HG03439 (cell line): ENCODE data around the gene EBF3.

Source experiments
- ATAC-seq: cut with Tn5 transposase; IDR thresholded peaks from one replicate; pipeline ENCODE4 v1.9.1; 2021; ENCODE audit warnings: mild to moderate bottlenecking, moderate library complexity; ENCODE audit not compliant: unreplicated experiment

Gene EBF3, protein sequence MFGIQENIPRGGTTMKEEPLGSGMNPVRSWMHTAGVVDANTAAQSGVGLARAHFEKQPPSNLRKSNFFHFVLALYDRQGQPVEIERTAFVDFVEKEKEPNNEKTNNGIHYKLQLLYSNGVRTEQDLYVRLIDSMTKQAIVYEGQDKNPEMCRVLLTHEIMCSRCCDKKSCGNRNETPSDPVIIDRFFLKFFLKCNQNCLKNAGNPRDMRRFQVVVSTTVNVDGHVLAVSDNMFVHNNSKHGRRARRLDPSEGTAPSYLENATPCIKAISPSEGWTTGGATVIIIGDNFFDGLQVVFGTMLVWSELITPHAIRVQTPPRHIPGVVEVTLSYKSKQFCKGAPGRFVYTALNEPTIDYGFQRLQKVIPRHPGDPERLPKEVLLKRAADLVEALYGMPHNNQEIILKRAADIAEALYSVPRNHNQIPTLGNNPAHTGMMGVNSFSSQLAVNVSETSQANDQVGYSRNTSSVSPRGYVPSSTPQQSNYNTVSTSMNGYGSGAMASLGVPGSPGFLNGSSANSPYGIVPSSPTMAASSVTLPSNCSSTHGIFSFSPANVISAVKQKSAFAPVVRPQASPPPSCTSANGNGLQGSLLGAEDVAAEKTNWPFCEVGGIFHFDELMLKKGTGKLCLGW

DNA sequence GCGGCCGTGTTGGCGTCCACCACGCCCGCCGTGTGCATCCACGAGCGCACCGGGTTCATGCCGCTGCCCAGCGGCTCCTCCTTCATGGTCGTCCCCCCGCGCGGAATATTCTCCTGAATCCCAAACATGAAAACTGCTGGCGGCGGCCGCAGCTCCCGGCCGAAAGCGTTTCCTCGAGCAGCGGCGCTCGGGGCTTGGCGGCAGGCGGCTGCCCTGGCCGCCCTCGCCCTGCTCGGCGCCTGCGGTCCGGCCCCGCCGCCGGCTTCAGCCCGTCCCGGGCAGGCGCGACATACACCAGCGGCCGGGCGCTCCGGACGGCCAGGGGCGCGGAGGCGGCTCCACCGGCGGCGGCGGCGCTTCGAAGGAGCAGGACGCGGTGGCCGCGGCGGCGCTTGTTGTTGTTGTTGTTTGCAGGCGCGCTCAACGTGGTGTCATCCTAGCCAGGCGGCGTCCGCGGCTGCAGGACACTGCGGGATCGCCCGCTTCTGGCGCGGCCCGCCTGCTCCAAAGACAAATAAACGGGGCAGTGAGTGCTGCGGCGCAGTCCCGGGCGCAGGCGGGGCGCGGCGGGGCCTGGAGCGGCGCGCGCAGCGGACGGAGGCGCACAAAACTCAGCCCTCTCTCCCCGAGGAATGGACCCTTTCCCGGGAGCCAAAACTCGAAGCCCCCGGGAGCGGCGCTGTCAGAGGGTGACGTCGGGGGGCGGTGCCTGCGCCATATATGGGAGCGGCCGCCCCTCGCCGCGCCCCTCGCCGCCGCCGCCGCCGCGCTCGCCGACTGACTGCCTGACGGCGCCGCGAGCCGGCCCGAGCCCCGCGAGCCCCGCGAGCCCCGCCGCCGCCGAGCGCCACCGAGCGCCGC is at the start of gene EBF3:
TSS of gene EBF3 (minus strand) at position 634 of the 861 bp plus-strand sequence. CDS start at position 128, 506 bp downstream.
- no peak for ATAC-seq

DNA sequence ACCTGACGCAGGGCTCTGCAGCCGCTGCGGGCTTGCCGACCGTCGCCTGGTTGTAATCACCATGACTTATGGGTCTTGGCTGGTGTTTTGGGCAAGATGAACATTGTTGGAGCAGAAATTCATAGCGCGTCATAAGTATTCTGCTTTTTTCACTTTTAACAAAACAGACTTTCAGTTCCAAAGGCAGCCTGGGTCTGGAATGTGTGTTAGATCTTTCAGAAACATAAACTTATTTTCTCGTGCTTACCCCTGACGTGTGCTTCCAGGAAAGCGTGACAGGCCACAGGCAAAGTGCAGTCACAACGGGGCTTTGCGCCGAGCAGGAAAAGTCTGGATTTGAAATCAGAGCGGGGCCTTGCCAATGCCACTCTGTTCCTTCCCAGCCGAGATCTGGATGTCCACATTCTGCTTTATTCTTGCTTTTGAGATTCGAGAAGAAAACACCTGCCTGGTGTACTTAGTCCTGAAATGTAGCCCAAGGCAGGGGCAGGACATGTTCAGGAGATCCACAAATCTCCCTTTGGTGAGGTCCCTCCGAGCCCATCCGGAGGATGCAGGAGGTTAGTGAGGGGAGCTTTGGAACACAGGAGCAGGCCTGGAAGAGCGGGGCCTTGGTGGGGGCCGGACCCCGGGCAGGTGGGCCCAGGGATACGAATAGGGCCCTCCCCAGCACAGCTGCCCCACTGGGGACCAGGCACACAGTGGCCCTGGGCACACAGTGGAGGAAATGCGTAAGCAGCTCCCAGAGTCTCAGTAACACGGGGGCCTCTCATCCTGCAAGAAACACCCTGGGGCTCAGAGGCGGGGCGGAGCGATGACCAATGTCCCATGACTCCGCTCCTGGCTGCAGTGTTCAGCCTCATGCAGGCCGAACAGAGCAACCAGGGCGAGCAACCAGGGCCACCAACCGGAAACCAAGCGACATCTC is 49.5 kb upstream of the EBF3 start:
- no peak for ATAC-seq

DNA sequence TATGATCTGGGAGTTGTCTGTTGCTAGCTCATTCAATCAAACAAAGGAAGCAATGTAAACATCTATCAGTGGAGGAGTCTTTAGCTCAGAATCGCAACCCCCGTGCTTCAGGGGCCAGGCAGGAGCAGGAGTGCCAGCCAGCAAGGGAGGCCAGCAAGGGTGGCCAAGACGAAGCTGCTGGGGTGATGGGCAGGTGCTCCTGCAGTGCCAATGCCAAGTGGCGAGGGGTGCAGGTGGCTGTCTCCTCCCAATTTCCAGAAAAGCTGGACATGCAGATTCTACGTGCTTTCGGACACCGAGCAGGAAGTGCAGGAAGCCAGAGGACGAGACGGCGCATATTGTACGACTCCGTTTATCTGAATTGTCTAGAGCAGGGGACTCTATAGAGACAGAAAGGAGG is 48.1 kb upstream of the EBF3 start:
- ATAC-seq = no peak

DNA sequence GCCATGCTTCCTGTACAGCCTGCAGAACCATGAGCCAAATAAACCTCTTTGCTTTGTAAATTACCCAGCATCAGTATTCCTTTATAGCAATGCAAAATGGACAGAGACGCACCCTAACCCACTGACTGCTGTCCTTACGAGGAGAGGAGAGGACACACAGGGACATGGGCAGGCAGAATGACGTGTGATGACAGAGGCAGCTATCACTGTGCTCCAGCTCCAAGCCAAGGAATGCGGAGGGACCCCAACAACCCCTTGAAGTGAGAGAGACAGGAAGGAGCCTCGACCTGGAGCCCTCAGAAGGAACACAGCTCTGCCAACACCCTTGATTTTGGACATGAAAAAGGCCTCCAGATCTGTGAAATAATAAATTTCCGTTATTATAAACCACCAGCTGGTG is 46.6 kb upstream of the EBF3 start:
- no peak for ATAC-seq

DNA sequence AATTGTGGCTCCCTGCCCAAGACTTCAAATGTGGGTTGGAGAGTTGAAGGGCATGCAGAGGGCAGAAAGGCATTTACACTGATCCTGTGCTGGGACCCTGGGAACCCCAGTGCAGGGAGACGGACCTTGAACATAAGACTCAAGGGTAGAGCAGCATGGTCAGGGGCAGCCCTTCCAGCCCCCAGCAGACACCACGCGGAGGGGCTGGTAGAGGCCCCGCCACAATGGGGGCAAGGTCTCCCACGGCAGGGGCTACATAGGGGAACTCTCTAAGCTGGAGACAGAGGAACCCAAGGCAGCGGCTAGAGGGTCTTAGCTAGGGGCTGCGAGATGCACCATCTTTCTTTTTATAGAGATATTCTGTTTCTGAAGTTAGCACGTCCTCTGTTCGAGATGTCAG is 45.2 kb upstream of the EBF3 start:
- no peak for ATAC-seq

DNA sequence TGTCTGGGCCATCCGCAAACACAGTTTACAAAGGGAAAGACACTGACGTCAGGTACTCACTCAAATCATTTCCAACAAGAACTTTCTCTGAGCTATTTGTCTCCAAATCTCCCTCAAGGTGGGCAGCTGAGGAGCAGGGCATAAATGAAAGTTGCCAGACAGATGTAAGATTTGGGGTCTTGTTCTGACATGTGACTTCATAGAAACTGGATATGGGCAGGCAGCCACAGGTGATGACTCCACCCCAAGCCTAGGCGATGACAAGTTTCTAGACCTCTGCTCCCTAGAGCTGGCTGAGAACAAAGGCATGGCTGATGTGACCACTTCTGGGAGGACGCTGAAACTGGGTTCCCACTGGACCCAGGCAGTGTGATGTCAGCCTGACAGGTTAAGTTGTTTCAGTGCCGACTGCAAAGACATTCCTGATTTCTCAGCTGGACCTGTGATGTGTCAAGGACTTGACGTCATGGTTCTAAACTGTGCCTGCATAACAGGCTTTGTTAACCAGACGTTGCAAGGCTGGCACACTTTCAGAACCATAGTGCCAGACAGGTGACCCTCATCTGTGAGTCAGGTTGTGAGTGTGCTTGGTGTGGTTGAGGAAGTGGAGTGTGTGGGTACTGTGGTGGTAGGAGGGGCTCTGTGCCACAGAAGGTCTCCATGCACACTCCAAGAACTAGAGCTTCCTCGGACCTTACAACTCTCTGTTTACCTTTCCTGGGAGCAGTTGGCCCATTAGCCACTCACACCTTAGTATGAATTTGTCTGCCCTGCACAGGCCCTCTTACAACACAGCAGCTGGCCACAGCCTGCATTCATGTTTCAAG is 39.9 kb upstream of the EBF3 start:
- ATAC-seq = no peak

DNA sequence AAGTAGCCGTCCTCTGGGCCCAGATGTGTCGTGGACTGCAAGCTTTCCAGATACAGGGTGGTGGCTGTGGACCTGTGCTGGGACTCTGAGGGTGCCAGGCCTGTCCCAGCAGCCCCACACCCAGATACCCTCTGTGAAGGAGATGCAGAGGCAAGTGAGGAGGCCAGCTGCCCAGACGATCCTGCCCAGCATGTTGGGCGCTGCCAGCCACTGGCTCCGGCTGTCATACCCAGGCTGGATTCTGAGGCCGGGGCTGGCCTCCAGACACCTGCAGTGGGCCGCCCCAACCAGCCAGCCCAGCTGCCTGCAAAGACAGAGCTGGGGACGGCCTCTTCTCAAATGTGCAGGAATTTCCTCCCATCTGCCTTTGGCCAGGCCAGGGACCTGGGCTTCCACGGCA is 39.1 kb upstream of the EBF3 start:
- no peak for ATAC-seq

DNA sequence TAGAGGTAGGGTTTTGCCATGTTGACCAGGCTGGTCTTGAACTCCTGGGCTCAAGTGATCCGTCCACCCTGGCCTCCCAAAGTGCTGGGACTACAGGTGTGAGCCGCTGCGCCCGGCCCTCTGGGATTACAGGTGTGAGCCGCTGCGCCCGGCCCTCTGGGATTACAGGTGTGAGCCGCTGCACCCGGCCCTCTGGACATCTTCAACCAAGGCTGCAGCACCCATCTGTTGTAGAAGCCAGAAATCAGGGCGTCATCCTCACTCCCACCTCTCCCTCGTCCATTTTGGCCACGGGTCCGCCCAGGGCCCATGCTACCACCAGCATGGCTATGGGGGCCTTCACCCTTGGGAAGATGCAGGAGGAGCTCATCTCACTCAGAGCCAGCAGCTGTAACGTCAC is 38.5 kb upstream of the EBF3 start:
- no peak for ATAC-seq

DNA sequence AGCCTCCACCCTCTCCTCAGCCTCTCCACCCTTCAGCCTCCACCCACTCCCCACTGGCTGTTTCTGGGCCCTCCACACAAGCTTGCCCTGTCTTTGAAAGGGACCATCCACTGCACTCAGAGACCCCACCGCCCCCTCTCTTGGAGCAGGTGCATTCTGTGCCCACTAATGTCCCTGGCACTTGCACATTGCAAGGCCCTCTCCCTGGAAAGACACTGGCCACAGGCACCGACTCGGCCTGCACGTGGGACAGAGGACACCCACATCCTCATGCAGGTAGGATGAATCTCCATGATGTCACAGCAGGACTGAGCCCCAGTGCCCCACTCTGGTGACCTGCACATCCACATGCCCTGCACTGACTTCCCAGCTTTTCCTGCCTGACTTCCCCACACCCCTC is 36.8 kb upstream of the EBF3 start:
- no peak for ATAC-seq

DNA sequence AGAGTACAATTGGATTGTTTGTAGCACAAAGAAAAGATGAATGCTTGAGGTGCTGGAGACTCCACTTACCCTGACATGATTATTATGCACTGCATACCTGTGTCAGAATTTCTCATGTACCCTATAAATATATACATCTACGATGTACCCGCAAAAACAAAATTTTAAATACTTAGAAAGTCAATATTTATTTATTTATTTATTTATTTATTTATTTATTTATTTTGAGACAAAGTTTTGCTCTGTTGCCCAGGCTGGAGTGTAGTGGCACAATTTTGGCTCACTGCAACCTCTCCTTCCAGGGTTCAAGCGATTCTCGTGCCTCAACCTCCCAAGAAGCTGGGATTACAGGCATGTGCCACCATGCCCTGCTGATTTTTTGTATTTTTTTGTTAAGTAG is 35.1 kb upstream of the EBF3 start:
- ATAC-seq = no peak

DNA sequence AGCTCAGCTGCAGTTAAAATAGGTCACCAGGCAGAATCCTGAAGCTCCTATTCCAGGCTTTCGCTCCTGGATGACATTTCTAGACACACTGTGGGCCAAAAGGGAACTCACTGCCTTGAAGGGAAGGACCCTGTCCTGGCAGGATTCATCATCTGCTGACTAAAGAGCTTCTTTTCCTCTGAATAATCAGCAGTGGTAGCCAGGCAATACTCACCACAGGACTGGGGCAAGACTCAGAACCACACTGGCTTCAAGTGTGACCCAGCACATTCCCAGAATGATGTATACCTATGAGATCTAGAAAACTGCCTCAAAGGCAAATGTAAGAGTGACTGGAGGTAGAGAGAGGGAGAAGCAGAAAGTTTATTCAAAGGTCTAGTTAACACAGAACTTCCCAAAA is 29.5 kb upstream of the EBF3 start:
- no peak for ATAC-seq

DNA sequence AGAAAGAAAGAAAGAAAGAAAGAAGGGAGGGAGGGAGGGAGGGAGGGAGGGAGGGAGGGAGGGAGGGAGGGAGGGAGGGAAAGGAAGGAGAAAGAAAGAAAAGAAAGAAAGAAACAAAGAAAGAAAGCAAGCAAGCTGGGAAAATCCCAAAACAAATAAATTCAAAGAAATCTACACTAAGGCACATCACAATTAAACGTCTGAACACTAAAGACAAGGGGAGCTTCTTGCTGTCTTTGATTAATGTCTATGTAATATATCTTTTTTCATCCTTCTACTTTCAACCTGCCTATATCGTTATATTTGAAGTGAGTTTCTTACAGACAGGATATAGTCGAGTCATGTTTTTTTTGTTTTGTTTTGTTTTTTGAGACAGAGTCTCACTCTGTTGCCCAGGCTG is 28.3 kb upstream of the EBF3 start:
- no peak for ATAC-seq

DNA sequence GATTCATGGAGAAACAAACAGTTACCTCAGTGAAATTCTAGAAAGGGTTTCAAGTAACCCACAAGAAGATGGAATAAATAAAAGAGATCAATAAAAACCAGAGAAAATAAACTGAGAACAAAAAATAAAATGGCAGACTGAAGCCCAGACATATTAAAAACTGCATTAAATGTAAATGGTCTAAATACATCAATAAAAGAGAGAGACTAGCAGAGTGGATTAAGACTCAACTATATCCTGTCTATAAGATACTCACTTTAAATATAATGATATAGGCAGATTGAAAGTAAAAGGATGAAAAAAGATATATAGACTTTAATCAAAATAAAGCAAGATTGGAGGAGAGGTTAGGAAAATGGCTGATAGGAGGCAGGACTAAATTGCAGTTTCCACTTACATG is 18.8 kb upstream of the EBF3 start:
- no peak for ATAC-seq

DNA sequence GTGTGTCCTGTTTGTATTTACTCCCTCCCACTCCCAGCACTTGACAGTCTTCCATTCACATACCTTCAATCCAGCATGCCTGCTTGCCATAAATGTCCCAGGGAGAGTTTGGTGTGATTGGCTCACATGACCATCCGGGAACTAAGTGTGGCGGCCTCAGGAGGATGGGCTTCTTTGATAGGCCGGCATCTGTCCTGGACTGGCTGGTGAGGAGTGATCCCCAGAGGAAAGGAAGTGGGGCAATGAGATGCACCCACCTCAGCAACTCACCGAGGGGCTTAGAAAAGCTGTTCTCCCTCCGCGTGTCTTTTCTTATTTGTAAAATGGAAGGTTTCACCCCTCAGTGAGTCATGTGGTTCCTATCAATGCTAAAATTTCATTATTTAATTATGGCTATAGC is 14.9 kb upstream of the EBF3 start:
- no peak for ATAC-seq

DNA sequence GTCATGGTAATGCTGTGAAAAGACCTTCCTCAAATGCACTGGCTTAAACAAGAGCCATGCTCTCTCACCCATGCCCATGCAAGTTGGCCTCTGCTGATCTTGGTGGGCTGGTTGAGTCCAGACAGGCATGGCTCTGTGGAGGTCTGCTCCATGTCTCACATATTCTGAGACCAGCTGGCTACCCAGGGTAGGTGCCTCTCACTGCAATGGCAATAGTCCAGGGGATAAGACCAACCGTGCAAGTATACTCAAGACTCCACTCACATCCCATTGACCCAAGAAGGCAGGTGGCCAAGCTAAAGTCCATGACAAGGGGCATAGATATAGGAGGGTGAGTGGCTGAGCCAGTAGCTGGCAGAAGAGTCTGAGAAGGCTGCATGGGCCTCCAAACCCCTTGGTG is 14.2 kb upstream of the EBF3 start:
- no peak for ATAC-seq

DNA sequence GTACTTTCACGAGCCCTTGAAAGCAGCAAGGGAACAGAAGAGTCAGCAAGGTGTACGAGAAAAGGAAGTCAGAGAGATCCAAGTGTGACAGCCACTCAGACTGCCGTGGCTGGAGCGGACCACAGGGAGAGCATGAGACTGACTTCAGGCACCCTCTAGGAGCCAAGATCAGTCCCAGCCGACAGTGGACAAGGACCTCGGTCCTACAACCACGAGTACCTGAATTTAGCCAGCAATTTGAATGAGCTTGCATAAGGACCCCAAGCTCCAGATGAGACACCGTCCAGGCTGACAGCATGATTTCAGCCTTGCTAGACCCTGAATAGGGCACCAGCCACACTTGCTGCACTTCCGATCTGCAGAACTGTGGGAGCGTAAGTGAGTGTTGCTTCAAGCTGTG is 13.7 kb upstream of the EBF3 start:
- no peak for ATAC-seq

DNA sequence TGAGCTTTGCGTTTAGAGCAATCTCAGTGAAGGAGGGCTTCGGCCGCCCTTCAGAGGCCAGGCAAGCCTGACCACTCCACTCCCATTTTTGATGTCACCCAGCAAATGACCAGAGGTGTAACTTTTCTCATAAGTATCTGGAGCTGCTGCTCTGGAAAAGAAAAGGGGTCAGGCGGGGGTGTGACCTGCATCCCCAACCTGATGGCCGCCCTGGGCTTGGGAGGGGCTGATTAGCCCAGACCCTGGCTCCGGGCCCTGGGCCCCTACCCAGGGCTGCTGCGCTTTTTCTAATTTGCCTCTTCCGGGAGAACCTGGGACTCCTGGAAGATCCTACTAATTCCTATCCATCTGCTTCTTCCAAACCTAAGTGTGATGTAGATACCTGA is 9.6 kb upstream of the EBF3 start:
- ATAC-seq = no peak

DNA sequence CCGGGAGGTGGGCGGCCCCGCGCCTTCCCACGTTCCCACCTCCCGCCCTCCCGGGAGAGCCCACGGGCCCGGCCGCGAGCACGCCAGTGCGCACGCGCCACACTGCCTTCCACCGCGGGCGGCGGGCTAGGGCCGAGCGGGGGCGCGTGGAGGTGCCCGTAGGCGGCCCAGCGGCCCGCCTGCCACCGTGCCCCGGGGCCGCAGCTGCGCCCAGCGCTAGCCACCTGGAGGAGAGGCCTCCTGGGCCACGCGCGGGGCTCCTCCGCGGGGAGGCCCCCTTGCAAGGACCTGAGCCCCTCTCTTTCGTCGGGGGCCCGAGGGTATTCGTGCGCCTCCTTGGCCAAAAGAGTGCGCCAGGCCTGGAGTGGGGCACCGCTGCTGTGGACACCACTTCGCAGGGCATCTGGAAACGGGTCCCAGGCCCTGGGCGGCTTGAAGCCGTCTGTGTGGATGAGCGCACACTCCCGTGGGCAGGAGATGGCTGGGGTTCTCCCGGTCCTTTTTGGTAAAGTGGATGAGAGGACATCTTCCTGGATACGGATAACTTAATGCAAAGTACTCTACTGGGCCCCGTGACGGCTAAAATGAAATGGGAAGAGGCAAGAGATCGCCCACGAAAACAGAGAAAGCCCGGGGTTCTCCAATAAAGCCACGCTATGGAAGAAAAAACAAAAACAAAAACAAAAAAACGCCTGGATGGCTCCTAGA is 9.0 kb upstream of the EBF3 start:
- no peak for ATAC-seq
